ENCODE results near the gene HOXB3. TPM values are rescaled to one million over a fixed set of nuclear protein-coding genes. Genes with fewer than 3 reads are reported as not detected.

HOXB3 gene
- total RNA-seq, 1 experiment from 2014 or later: not detected

GRCh38 chr17:48617471-48618255 lies 27.6 kb upstream of the HOXB3 start:
- no peaks in the 10 kb centered on the region for H3K23me2 ChIP-seq (ENCODE audit: insufficient read length, low read depth, low read length, poor library complexity, severe bottlenecking)
- no peaks in the 10 kb centered on the region for H3K4me1 ChIP-seq (ENCODE audit: insufficient read depth, low read length)
- no peak overlapping the region for H3K9ac ChIP-seq (ENCODE audit: extremely low read depth, insufficient read length, low read length)
- no peak overlapping the region for H3K4me3 Mint-ChIP-seq
- H2BK5ac ChIP-seq (ENCODE audit: insufficient read length, low read length): no peak overlapping the region
- H3K27ac ChIP-seq (ENCODE audit: insufficient read length, low read depth, low read length): no peak overlapping the region
- DNase-seq: no peak
- H4K20me1 ChIP-seq (ENCODE audit: control insufficient read depth, insufficient read depth, insufficient read length): no peaks in the 10 kb centered on the region
- peaks cover 2 to 22% of the 10 kb centered on the region in 2 experiments for H3K4me1 Mint-ChIP-seq
- no CpG with 5 or more reads among the region's 43 CpGs for WGBS (ENCODE audit: extremely low coverage, insufficient read length, low lambda C conversion rate)
- H3K4ac ChIP-seq (ENCODE audit: low read depth, low read length): no peak overlapping the region
- H4K5ac ChIP-seq (ENCODE audit: insufficient read length, low read depth, low read length): no peak overlapping the region
- H2BK120ac ChIP-seq (ENCODE audit: low read depth, low read length, poor library complexity, severe bottlenecking): no peak overlapping the region
- H3K27me3 Mint-ChIP-seq (ENCODE audit: low read depth): peaks cover 100% of the 10 kb centered on the region
- no peaks in the 10 kb centered on the region for H3K9me3 ChIP-seq (ENCODE audit: control insufficient read depth, low read depth, low read length)
- TF ChIP-seq, protein P1, sequence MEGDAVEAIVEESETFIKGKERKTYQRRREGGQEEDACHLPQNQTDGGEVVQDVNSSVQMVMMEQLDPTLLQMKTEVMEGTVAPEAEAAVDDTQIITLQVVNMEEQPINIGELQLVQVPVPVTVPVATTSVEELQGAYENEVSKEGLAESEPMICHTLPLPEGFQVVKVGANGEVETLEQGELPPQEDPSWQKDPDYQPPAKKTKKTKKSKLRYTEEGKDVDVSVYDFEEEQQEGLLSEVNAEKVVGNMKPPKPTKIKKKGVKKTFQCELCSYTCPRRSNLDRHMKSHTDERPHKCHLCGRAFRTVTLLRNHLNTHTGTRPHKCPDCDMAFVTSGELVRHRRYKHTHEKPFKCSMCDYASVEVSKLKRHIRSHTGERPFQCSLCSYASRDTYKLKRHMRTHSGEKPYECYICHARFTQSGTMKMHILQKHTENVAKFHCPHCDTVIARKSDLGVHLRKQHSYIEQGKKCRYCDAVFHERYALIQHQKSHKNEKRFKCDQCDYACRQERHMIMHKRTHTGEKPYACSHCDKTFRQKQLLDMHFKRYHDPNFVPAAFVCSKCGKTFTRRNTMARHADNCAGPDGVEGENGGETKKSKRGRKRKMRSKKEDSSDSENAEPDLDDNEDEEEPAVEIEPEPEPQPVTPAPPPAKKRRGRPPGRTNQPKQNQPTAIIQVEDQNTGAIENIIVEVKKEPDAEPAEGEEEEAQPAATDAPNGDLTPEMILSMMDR (conservative IDR thresholded peaks at IDR 0.05): no peak
- H2BK20ac ChIP-seq (ENCODE audit: low read depth, low read length, poor library complexity, severe bottlenecking): no peak overlapping the region
- no peak overlapping the region for H2BK12ac ChIP-seq (ENCODE audit: insufficient read length, low read depth, low read length)
- no peak overlapping the region; the same call in 1 of the 2 replicates for H3K14ac ChIP-seq (ENCODE audit: insufficient read depth, low read length)
- no peak overlapping the region for H3K27ac Mint-ChIP-seq
- peaks cover 0 to 2% (median 0%) of the 10 kb centered on the region in 3 experiments; a peak in 2 of 7 replicates for H3K36me3 Mint-ChIP-seq (ENCODE audit: insufficient read depth in 1 of 3, low read depth in 3 of 3)
- no peak overlapping the region for H3T11ph ChIP-seq (ENCODE audit: low read length)
- H3K56ac ChIP-seq (ENCODE audit: insufficient read length, low read depth, low read length): no peak overlapping the region
- no peak overlapping the region for H2AK5ac ChIP-seq (ENCODE audit: insufficient read length, low read length)
- H3K9me3 Mint-ChIP-seq: peaks cover 3 to 32% of the 10 kb centered on the region in 2 experiments; a peak in 3 of 5 replicates
- H3K18ac ChIP-seq (ENCODE audit: insufficient read length, low read depth, low read length): no peak overlapping the region
- no peaks in the 10 kb centered on the region for H3K79me1 ChIP-seq (ENCODE audit: insufficient read depth, low read depth, low read length, poor library complexity, severe bottlenecking)
- H3K4me2 ChIP-seq (ENCODE audit: insufficient read depth, insufficient read length, low read length): no peak overlapping the region
- no peak overlapping the region for H2BK15ac ChIP-seq (ENCODE audit: low read depth, low read length)
- H3K23ac ChIP-seq (ENCODE audit: insufficient read length, low read depth, low read length): no peak overlapping the region
- H4K91ac ChIP-seq (ENCODE audit: insufficient read length, low read depth, low read length): no peak overlapping the region
- no peaks in the 10 kb centered on the region for H3K79me2 ChIP-seq (ENCODE audit: insufficient read depth, low read length)
- no peak overlapping the region for H2AFZ ChIP-seq (ENCODE audit: low read length)
- H3K27me3 ChIP-seq (ENCODE audit: insufficient read depth, low read length): peaks cover 97% of the 10 kb centered on the region
- H4K8ac ChIP-seq (replicated peaks; ENCODE audit: insufficient read length, low read depth, low read length): no peak overlapping the region
